PC-3 (cell line): ENCODE measurements around the gene DPF3. TPM values are rescaled to one million over a fixed set of nuclear protein-coding genes. Genes with fewer than 3 reads are reported as not detected.

ENCODE experiments used
- ATAC-seq: fragments of 200-7000 bp; cut with Tn5 transposase; 2 replicates; pipeline ENCODE4 v1.9.1; 2020; ENCODE audit warnings: mild to moderate bottlenecking, moderate library complexity
- BruUV-seq: library from RNA; stranded (reverse); fragments of 400-500 nt; replicated peaks from 2 replicates; lab custom pipeline; 2021; lab: Mats Ljungman, UMichigan
- CTCF ChIA-PET: fragments of 300-600 bp; sonication (Branson Sonifier 250); formaldehyde crosslinking; loops from one replicate; lab custom pipeline; 2022; ENCODE audit warnings: antibody characterized with exemption; lab: Charles Lee
- POLR2A ChIA-PET: fragments of 300-600 bp; sonication (Branson Sonifier 250); formaldehyde crosslinking; loops from one replicate; lab custom pipeline; 2022; ENCODE audit warnings: antibody characterized with exemption; ENCODE audit not compliant: unreplicated experiment; lab: Charles Lee
- DNase-seq: peaks from one replicate; pipeline ENCODE4 v3.0.0-alpha.2; 2015
- H2AFZ ChIP-seq: fragments of 300-600 bp; sonication (generic); 2 replicates; pipeline ENCODE4 v1.6.0; 2016; ENCODE audit warnings: antibody characterized with exemption, low read length
- H3F3A ChIP-seq: fragments of 300-600 bp; sonication (generic); one replicate; pipeline ENCODE4 v1.6.0; 2017; ENCODE audit warnings: antibody characterized with exemption, low read length, control low read depth, mild to moderate bottlenecking; ENCODE audit not compliant: unreplicated experiment
- H3K27ac ChIP-seq: fragments of 300-600 bp; sonication (generic); 2 replicates; pipeline ENCODE4 v1.5.1; 2016; ENCODE audit warnings: mild to moderate bottlenecking, low read length
- H3K27me3 ChIP-seq: fragments of 300-600 bp; sonication (generic); 2 replicates; pipeline ENCODE4 v1.6.1; 2016; ENCODE audit warnings: low read length, mixed read lengths
- H3K36me3 ChIP-seq: fragments of 300-600 bp; sonication (generic); 2 replicates; pipeline ENCODE4 v1.6.1; 2016; ENCODE audit warnings: low read depth, mixed run types, low read length, mixed read lengths
- H3K4me1 ChIP-seq: fragments of 300-600 bp; sonication (generic); 2 replicates; pipeline ENCODE4 v1.5.1; 2016; ENCODE audit warnings: low read length; ENCODE audit not compliant: insufficient read depth
- H3K4me2 ChIP-seq: fragments of 300-600 bp; sonication (generic); 2 replicates; pipeline ENCODE4 v1.6.0; 2016; ENCODE audit warnings: low read length
- H3K4me3 ChIP-seq: fragments of 300-600 bp; sonication (generic); 2 replicates; pipeline ENCODE4 v1.5.1; 2016; ENCODE audit warnings: mild to moderate bottlenecking, low read length, mixed read lengths
- H3K79me2 ChIP-seq: fragments of 300-600 bp; sonication (generic); 2 replicates; pipeline ENCODE4 v1.6.1; 2017; ENCODE audit warnings: low read length, mixed read lengths
- H3K9ac ChIP-seq: fragments of 300-600 bp; sonication (generic); 2 replicates; pipeline ENCODE4 v1.6.0; 2016; ENCODE audit warnings: mild to moderate bottlenecking, low read length
- H3K9me2 ChIP-seq: fragments of 300-600 bp; sonication (generic); replicated peaks from 2 replicates; pipeline ENCODE4 v1.6.1; 2016; ENCODE audit warnings: mixed run types, low read length, mixed read lengths
- H3K9me3 ChIP-seq: fragments of 300-600 bp; sonication (generic); 2 replicates; pipeline ENCODE4 v1.6.1; 2016; ENCODE audit warnings: low read length, mixed read lengths
- H4K20me1 ChIP-seq: fragments of 300-600 bp; sonication (generic); 2 replicates; pipeline ENCODE4 v1.6.1; 2016; ENCODE audit warnings: low read length, mixed read lengths
- CTCF ChIP-seq: fragments of 300-600 bp; sonication (generic); conservative IDR thresholded peaks from 2 replicates; pipeline ENCODE4 v1.5.1; 2017; ENCODE audit warnings: antibody characterized with exemption, low read depth, mild to moderate bottlenecking, low read length
- EZH2 ChIP-seq: fragments of 300-600 bp; sonication (generic); IDR thresholded peaks from one replicate; pipeline ENCODE4 v1.6.1; 2017; ENCODE audit warnings: antibody characterized with exemption, mild to moderate bottlenecking, low read length; ENCODE audit not compliant: unreplicated experiment
- EZH2phosphoT487 ChIP-seq: fragments of 300-600 bp; sonication (generic); IDR thresholded peaks from 2 replicates; pipeline ENCODE4 v1.6.1; 2018; ENCODE audit warnings: mild to moderate bottlenecking, antibody characterized with exemption, low read length, borderline replicate concordance
- intact Hi-C: fragments of 100-400 bp; cut with micrococcal nuclease; formaldehyde crosslinking; loops from 2 replicates; pipeline ENCODE4 v1.9.0; 2023
- total RNA-seq: library from RNA; depleted of rRNA; stranded (reverse); fragments of >200 nt; gene quantifications from 2 replicates; pipeline ENCODE4 v1.2.3, GENCODE V29; 2014

Gene DPF3
- total RNA-seq, 1 experiment from 2014 or later, result 16.6 TPM

GRCh38 chr14:72849222-72849621 is 44.7 kb downstream of the DPF3 start:
- H3F3A ChIP-seq, result no peaks in the 10 kb centered on the region
- no TSS peak for BruUV-seq

GRCh38 chr14:72847721-72848120 is 46.2 kb downstream of the DPF3 start:
- ChIA-PET CTCF (no interaction called here), POLR2A (interaction anchor here (0.7 kb wide), 1 partner anchor 102 kb away, joined by 7 read pairs; no protein-coding TSS in a partner anchor)
- no peaks in the 10 kb centered on the region for H3K9me3 ChIP-seq
- H3K9ac ChIP-seq, result no peak overlapping the region
- H3K9me2 ChIP-seq, result no peaks in the 10 kb centered on the region
- peak; percentile 37 for DNase-seq
- intact Hi-C loops, result no loop called here
- H3K79me2 ChIP-seq, result no peaks in the 10 kb centered on the region
- H3K4me3 ChIP-seq, result no peak overlapping the region
- no peak overlapping the region for H3K4me2 ChIP-seq
- H3F3A ChIP-seq, result no peaks in the 10 kb centered on the region
- H2AFZ ChIP-seq, result no peak overlapping the region
- BruUV-seq, result no TSS peak
- no peaks in the 10 kb centered on the region for H3K27me3 ChIP-seq
- TF ChIP-seq EZH2phosphoT487 (no peak), CTCF (no peak), EZH2 (no peak)
- ATAC-seq, result peak; percentile 49; the same call in 1 of the 2 replicates
- no peaks in the 10 kb centered on the region for H3K36me3 ChIP-seq
- no peaks in the 10 kb centered on the region; the same call in 1 of the 2 replicates for H3K4me1 ChIP-seq
- H3K27ac ChIP-seq, result no peak overlapping the region
- H4K20me1 ChIP-seq, result no peaks in the 10 kb centered on the region

More at GRCh38 chr14:72849222-72849621, 44.7 kb downstream of the DPF3 start:
- Histone ChIP-seq H3K9me3 (no peaks in the 10 kb centered on the region), H2AFZ (no peak overlapping the region), H3K4me3 (no peak overlapping the region), H3K27ac (no peak overlapping the region), H3K79me2 (0 out of 2 replicates have a peak, but pooled peaks cover under 1% of the 10 kb centered on the region), H3K36me3 (no peaks in the 10 kb centered on the region; the same call in 1 of the 2 replicates), H3K9ac (no peak overlapping the region), H3K4me2 (no peak overlapping the region), H4K20me1 (no peaks in the 10 kb centered on the region), H3K9me2 (no peaks in the 10 kb centered on the region), H3K27me3 (no peaks in the 10 kb centered on the region), H3K4me1 (no peaks in the 10 kb centered on the region; the same call in 1 of the 2 replicates)
- CTCF ChIA-PET, result no interaction called here
- POLR2A ChIA-PET, result no interaction called here
- DNase-seq, result no peak
- intact Hi-C loops, result no loop called here
- TF ChIP-seq CTCF (no peak), EZH2phosphoT487 (no peak), EZH2 (no peak)
- no peak for ATAC-seq

- Histone ChIP-seq H3K9me3 (no peaks in the 10 kb centered on the region), H3K27ac (no peak overlapping the region), H3K9me2 (no peaks in the 10 kb centered on the region), H3K4me2 (no peak overlapping the region), H4K20me1 (no peaks in the 10 kb centered on the region), H3K79me2 (no peaks in the 10 kb centered on the region), H3F3A (no peaks in the 10 kb centered on the region), H3K36me3 (no peaks in the 10 kb centered on the region), H3K4me1 (no peaks in the 10 kb centered on the region; the same call in 1 of the 2 replicates), H3K4me3 (no peak overlapping the region), H3K9ac (no peak overlapping the region), H2AFZ (no peak overlapping the region), H3K27me3 (no peaks in the 10 kb centered on the region)
- ATAC-seq (no peak), DNase-seq (no peak)
- intact Hi-C loops, result no loop called here
- no TSS peak for BruUV-seq
- TF ChIP-seq EZH2, result no peak
- no peak for TF ChIP-seq EZH2phosphoT487
- no peak for TF ChIP-seq CTCF
- CTCF ChIA-PET, result no interaction called here
- POLR2A ChIA-PET, result no interaction called here
Measured at GRCh38 chr14:72845683-72846082, 48.2 kb downstream of the DPF3 start.
